GM19455 (cell line): ENCODE results near the gene RPS15.
A peak's percentile ranks its signal among the peaks of the same experiment; 100 is the strongest.

Experiments
- ATAC-seq: cut with Tn5 transposase; IDR thresholded peaks from one replicate; pipeline ENCODE4 v1.9.1; 2021; ENCODE audit not compliant: unreplicated experiment

Gene RPS15

DNA sequence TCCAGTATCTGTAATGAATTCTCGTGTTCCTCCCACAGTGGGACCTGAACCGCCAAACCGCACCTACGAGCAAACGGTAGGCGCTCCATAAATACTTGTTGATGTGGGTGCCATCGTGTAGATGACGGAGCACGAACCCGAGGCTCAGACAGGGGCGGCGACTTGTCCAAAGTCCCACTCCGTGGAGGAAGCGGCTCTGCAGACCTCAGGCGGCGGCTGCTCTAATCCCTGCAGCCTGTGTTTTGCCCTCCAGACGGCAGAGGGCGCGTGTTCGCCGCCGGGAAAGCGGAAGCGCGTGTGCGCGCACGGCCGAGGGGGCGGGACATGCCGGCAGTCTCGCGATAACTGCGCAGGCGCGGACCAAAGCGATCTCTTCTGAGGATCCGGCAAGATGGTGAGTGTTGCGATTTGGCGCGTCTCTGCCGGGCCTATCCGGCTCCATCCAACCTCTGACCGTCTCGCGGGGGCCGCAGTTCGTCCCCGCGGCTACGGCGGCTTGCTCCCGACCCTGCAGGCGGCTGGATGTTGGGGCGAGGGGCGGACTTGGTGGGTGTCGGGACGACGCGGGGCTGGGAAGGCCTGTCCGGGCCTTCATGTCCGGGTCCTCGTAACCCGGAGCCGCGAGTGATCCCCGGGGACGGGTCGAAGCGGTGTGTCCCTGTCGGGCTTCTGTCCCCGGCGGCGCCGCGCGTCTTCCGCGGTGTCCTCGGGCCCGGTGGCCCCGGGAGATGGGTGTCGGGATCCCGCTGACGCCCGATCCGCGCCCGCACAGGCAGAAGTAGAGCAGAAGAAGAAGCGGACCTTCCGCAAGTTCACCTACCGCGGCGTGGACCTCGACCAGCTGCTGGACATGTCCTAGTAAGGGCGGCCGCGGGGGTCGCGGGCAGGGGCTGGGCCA lies at the start of gene RPS15:
Gene RPS15 (plus strand): TSS at position 362 of the 898 bp plus-strand sequence. CDS start 30 bp downstream, at position 392.
- peak; percentile 86 for ATAC-seq

DNA sequence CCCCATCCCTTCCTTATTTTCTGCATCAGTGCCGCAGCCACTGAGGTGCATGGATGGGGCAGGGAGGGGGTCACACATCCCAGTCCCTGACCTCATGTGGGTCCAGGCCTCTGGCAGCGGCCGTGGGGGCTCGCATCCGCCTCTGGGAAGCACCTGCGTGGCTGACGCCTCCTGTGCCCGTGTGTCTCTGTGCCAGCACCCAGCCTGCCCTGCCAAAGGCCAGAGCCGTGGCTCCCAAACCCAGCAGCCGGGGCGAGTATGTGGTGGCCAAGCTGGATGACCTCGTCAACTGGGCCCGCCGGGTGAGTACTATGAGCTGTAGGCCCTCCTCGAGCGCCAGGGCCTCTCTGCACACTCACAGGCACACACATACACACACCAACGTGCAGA lies 49.6 kb upstream of the RPS15 start:
- ATAC-seq: no peak

DNA sequence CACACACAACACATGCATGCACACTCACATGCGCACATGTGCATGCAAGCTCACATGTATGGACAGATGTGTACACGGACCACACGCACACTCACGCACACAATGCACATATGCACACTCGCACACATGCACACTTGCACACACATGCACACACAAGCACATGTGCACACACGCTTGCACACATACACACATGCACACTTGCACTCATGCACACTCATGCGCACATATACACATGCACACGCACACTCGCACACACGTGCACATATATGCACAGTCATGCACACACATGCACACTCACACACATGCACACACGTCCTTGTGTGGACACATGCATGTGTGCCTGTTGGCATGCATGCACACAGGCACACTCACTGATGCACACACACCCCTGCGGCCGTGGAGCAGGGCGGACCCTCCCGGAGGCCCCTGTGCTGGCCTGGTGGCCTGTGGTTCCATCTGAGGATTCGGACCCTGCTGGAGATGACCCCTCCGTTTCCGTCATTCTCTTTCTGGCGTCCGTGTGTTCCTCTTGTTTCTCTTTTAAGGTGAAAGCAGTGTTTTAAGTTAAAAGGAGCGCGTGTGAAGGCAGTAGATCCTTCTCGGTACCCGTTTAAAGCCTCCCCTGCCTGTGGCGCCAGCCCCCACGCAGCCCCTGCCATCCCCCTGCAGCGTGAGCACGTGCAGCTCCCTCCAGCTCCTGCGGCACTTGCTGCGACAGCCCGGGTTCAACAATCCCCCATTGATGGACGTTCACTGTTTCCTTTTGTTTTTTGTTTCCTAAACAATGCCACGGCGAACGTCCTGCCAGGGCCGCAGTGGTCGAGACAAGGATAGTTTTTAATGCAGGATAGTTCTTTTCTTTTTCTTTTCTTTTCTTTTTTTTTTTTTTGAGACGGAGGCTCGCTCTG lies 48.9 kb upstream of the RPS15 start:
- ATAC-seq: no peak

DNA sequence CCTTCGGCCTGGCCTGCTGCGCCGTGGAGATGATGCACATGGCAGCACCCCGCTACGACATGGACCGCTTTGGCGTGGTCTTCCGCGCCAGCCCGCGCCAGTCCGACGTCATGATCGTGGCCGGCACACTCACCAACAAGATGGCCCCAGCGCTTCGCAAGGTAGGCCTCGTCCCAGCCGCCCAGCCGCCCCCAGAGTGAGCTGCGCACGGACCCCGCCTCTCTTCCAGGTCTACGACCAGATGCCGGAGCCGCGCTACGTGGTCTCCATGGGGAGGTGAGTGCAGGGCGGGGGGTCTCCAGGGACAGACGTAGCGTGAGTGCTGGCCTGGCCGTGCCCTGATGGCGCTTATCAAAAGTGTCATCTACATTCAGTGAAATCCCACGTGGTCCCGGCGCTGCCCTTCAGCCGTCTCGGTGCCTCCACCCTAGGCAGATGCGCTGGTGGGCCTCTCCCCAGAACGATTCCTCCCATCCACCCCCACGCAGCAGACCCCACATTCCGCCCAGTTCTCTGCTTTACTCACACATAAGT lies 47.2 kb upstream of the RPS15 start:
- ATAC-seq: no peak

DNA sequence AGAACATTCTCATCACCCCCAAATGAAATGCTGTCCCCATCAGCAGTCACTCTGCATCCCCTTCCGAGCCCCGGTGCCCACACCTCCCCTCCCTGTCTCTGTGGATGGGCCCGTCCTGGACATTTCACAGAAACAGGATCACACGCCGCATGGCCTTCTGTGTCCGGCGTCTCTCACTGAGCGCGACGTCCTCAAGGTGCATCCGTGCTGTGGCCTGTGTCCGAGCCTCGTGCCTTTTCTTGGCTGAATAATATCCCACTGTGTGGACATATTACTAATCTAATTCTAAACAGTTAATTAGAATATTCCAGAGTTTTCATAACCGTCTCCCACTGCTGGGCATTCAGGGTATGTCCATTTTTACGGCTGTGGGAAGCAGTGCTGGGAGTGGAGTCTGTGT lies 45.8 kb upstream of the RPS15 start:
- no peak for ATAC-seq

DNA sequence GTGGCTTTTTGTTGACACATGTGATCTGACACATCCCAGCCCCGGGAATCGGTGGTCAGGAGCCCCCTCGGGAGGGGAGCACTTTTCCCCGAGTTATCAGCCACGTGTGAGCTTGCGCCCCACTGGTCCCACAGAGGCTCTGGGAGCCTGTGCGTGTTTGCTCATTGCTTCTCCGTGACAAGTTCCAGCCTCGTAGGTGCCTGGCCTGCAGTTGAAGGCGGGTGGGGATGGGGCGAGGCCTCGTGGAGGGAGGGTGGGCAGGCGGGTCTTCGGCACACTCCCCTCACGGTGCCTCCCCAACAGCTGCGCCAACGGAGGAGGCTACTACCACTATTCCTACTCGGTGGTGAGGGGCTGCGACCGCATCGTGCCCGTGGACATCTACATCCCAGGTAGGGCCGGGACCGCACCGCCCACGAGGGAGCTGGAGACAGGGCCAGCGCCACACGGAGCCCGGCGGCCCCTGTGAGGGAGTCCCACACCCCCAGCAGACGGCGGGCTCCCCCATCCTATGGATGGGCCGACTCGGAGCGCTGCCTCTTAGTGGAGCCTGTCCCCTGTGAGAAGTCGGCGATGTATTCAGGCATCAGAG lies 45.2 kb upstream of the RPS15 start:
- ATAC-seq: no peak

DNA sequence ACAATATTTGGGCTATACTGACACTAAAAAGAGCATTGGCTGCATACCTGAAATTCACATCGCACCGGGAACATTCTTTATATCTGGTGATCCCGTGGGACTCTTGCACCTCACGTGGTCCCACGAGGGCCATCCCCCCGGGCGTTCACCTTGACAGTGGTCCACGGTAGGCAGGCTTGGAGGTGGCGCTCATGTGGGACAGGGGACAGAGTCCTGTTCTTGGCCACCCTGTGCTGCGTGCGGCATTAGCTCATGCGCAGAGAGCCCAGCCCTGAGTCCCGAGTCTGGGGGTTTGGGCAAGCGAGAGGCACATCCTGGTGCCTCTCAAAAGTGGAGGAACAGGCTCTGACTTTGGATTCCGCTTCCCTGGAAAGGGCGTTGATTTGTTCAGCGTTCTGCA lies 44.4 kb upstream of the RPS15 start:
- no peak for ATAC-seq

DNA sequence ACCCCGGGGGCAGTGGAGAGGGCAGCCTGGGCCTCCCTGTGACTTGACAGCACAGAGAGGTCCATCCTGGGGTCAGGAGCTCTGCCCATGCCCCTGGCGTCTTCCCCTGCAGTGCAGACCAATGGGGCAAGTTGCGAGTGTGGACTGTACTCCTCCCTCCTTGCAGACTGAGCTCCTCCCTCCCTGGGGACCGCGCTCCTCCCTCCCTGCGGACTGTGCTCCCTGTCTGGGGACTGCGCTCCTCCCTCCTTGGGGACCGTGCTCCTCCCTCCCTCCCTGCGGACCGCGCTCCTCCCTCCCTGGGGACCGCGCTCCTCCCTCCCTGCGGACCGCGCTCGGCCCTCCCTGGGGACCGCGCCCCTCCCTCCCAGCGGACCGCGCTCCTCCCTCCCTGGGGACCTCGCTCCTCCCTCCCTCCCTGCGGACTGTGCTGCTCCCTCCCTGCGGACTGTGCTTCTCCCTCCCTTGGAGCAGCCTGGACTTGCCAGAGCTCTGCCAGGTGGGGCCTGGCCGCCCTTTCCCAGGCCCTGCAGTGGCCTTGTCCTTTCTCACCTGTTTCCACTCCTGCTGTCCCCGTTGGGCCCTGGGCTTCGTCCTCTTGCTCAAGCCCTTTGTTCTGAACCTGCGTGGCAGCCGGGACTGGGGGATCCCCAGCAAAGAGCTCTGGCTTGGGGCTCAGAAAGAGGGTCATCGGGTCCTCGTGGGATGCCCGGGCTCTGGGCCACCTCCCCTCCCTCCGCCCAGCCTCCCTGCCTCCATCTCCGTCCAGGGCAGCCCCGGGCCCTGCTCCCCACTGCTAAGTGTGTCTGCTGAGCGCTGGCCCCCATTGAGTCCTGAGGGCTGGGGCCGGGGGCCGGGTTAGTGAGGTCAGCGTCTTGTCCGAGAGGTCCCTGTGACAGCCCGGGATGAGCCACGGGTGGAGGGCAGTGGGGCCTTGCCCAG lies 43.7 kb upstream of the RPS15 start:
- ATAC-seq: no peak

DNA sequence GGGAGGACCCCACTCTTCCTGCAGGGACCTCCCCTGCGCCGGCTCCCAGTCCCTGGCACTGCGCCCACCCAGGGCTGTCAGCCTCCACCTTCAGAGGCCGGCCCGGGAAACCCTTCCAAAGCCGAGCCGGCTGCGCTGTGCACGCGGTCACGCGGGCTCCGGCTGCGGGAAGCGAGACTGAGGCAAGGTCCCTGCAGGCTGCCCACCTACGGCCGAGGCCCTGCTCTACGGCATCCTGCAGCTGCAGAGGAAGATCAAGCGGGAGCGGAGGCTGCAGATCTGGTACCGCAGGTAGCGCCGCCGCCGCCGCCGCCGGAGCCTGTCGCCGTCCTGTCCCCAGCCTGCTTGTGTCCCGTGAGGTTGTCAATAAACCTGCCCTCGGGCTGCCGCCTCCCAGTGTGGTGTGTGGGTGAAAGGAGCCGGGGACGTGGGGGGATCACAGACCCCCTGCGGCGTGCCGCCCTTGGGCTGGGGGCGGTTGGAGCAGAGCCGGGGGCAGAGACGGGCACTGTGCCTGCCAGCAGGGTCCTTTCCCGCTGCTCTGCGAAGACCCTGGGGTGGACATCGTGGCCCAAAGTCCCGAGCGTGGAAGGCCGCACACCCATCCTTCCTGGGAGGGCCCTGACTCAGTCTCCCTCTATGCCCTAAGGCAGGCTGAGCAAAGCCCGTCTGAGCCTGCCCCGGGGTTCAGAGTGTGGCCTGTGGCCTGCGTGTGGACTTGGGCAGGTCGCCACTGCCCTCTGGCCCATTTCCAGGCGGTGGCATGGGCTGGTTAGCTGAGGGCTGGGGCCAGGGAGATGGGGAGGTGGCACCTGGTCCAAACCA lies 42.8 kb upstream of the RPS15 start:
- no peak for ATAC-seq

DNA sequence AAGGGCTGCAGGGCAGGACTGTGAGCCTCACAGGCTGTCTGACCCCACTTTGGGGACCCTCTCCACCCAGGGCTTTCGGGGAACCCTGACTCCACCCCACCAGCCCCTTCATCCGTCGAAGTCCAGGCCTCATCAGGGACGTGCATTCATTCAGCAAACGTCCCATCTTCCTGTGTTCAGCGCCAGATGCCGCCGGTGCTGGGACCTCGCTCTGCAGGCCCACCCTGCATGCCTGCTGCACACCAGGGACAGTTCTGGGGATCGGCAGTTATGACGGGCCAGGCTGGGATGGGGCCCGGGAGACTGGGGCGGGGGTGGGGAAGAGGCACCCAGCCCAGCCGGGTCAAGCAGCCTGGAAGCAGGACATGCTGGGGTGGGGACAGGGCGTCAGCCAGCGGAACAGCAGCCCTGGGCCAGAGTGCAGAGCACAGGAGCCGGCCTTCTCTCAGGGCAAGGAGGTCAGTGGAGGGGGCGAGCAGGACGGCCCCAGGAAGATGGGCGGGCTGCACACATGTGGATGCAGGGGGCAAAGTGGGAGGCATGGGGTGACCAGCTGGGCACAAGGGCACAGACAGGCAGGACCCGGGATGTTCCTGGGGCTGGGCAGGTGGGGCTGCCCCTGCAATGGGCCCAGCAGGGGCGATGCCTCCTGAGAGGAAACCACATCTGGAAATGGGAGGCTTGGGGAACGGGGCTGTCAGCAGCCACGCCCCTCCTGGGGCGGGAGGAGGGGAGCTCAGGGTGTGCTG lies 42.0 kb upstream of the RPS15 start:
- ATAC-seq: no peak

DNA sequence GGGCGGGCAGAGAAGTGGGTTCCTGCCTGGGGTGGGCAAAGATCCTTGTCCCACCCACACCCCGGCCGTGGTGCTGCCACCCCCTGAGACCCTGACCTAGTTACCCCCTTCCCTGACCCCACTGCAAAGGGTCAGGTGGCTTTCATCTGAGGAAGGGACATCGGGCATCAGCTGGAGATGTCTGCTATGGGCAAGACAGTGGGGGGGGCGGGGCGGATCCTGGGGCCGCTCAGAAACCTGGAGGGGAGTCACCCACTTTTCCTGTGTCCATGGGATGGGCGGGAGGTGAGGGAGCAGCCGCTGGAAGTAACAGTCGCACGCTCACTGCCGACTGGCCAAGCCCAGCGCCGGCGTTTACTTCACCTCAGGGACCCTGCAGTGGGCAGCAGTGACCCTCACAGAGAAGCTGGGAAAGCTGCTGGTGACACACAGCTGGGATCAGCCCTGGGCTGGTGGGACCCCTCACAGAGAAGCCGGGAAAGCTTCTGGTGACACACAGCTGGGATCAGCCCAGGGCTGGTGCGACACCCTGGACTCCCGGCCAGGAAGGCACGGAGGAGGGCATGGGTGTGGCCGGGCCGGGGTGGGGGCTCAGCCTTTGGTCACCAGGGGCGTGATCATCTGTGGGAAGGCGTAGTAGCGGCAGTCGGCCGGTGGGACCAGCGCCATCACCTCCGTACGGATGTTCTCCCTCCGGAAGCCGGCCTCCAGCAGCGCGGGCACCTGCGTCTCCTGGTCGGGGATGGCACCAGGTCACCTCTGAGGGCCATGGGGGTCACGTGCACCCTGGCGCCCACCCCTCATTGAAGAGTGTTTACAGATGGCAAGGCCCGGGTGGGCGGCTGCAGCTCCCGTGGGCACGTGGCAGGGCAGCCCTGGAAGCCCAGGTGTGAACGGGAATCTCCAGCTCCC lies 41.2 kb upstream of the RPS15 start:
- ATAC-seq: no peak

DNA sequence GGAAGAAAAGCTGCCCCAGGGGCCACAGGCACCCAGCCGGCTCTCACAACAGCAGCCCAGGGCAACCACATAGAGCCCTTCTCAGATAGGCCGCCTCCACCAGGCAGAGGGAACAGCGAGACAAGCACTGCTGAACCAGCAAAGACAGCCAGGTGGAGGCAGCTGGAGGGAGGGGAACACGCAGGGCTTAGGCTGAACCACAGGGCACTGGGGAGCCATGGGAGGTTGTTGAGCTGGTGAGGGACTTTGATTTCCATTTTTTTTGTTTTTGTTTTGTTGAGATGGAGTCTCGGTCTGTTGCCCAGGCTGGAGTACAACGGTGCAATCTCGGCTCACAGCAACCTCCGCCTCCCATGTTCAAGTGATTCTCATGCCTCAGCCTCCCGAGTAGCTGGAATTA lies 40.4 kb upstream of the RPS15 start:
- no peak for ATAC-seq

DNA sequence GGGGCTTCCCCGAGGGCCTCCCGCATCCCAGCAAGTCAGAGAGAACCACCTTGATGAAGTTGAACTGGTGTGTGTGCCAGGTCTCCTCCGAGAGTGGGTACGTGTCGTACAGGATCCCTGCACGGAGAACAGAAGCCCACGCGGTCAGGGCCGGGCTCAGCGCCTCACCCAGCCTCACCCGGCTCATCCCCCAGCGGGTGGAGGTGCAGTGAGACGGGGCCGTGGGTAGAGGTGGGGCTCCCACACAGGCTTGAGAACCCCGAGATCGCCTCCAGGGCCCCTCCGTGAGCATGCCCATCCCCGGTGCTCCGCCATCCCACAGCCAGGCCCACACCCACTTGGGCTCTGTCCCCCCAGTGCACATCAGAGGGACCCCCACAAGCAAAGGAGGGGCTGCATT lies 39.1 kb upstream of the RPS15 start:
- no peak for ATAC-seq

DNA sequence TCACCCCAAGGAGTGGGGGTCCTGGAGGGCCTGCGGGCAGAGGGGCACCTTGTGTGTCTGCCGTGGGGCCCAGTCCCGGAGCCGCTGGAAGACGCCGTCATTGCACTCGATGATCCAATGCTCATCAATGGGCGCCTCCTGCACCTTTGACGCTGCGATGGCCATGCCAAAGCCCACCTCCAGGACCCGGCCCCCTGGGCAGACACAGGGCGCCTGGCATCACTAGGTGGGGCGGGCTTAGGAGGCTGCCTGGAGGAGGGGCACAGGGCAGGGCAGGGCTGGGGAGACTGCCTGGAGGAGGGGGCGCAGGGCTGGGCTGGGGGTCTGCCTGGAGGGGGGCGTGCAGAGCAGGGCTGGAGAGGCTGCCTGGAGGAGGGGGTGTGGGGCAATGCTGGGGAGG lies 38.5 kb upstream of the RPS15 start:
- no peak for ATAC-seq

DNA sequence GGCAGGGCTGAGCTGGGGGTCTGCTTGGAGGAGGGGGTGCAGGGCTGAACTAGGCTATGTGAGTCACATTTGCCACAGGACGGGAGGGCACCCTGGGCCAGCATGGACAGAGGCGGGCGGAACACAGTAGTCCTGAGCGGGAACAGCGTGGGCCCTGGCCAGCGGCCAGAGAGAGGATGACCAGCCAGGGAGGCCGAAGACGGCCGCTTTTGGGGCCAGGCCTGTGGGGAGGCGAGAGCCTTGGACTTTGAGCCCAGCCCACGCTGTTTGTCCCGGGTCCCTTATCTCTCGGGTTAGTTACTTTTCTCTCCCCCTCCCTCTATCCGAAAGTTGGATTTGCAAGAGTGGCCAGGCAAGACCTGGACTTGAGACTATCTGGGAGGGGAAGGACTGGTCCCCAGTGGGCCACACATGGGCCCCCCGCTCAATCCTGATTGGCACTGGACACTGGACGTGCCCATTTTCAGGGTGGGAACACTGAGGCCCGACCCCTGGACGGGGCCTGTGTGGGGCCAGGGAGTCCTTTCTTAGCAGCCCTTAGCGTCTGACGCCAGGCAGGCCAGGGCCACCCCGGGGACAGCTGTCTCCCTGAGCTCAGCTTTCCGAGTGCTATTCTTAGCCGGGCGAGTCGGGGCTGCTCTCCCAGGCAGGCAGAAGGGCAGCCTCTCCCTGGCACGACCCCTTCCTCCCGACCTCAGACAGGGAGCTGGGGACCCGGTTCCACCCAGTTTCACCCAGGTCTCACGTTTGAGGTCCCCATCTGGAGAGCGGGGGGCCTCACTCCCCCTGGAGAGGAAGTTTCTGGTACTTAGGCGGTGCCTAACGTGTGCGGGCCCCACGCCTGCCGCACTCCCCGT lies 37.7 kb upstream of the RPS15 start:
- no peak for ATAC-seq

DNA sequence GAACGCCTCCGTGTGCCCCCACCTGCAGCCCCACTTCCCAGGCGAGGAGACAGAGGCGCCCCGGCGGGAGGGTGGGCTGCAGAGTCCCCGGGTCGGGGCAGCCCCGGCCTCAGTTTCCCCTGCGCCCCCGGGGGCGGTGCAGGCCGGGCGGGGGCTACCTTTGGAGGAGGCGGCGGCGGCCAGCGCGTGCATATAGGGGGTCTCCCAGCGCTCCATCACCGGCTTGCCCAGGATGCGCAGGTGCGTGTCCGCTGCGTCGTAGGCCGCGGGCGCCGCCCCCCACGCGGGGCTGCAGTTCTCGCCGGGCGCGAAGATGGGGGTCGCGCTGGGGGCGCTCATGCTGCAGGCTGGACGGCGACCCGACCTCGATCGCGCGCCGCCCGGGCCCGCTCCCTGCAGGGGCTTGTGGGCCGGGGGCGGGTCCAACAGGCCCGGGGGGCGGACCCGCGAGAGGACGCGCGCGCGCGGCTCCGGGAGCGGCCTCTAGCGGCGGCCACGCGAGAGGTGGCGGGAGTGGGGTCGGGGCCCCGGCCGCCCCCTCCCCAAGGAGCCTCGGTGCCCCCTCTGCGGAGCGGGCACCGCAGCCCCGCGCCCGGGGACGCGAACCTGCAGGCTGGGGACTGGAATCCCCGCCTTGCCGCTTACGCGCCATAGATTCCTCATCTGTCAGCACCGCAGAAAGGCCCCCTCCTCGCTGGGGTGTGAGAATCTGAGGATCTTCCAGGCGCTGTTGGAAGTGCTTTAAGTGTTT lies 36.9 kb upstream of the RPS15 start, which contains the start of gene GAMT:
Gene GAMT (minus strand): TSS at position 405 of the 751 bp plus-strand sequence. CDS start 66 bp downstream, at position 339.
- no peak for ATAC-seq
